Peyer's patch (tissue), 4 donors: ENCODE results near the gene UGT8.

ENCODE experiments used
- CTCF ChIP-seq, 6 experiments: fragments of 450-650 bp in 4 of 6; fragments of 200-600 bp in 2 of 6; sonication (generic) in 1 of 6; IDR thresholded peaks; one replicate each; pipeline ENCODE4 v1.5.1; 2017 to 2019; ENCODE audit warnings: antibody characterized with exemption in 6 of 6, mild to moderate bottlenecking in 3 of 6, moderate library complexity in 1 of 6
- POLR2A ChIP-seq, 2 donors: fragments of 450-650 bp; IDR thresholded peaks; one replicate each; pipeline ENCODE4 v1.5.1; 2017; ENCODE audit warnings: antibody characterized with exemption in 2 of 2, mild to moderate bottlenecking in 2 of 2, moderate library complexity in 2 of 2

DNA sequence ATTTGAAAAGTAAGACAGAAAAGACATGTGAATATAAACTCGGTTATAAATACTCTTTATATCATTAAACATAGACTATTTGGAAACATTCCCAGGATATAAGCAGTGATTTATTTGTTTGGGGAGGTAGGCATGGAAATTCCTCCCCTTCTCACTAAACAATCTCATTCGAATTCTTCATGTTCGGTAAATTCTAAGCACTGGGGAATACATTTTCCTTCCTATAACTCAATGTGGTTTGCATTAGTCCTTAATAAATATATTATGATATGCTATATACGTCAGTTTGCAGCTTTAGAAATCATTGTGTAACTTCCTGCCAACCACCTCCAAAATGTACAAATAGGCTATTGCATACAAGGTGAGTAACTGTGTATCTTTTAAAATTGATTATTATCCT lies 99.6 kb downstream of the UGT8 start:
- TF ChIP-seq CTCF (IDR thresholded peaks at IDR 0.05) (no peak), POLR2A (IDR thresholded peaks at IDR 0.05) (no peak)
